Endothelial cell of umbilical vein (primary cell): ENCODE results near the gene NFYA. TPM values are rescaled to one million over a fixed set of nuclear protein-coding genes. Genes with fewer than 3 reads are reported as not detected.

ENCODE experiments used
- BruUV-seq: library from RNA; stranded (reverse); fragments of 400-500 nt; replicated peaks from 2 replicates; lab custom pipeline; 2021; lab: Mats Ljungman, UMichigan
- CTCF ChIA-PET: fragments of 300-600, 350-600 bp; sonication (Branson Sonifier 250); formaldehyde crosslinking; loops from one replicate; lab custom pipeline; 2021; ENCODE audit warnings: antibody characterized with exemption, inconsistent platforms; lab: Charles Lee
- POLR2A ChIA-PET: fragments of 300-600, 350-600 bp; sonication (Branson Sonifier 250); formaldehyde crosslinking; loops from one replicate; lab custom pipeline; 2021; ENCODE audit warnings: antibody characterized with exemption, inconsistent platforms; lab: Charles Lee
- DNase-seq: peaks from one replicate; pipeline ENCODE4 v3.0.0-alpha.2; 2011; ENCODE audit warnings: low read depth, low spot score
- FAIRE-seq: peaks from 2 replicates; lab custom pipeline; 2011; peaks lifted over from hg19 to GRCh38; lab: Jason Lieb, UNC
- H2AFZ ChIP-seq: 2 replicates; pipeline ENCODE4 v1.6.0; 2012; ENCODE audit warnings: low read depth, low read length, control low read depth, inconsistent platforms
- H3K27ac ChIP-seq: 2 replicates; pipeline ENCODE4 v1.5.1; 2011; ENCODE audit warnings: low read depth, mild to moderate bottlenecking, control low read depth, low read length, moderate library complexity; ENCODE audit not compliant: insufficient read depth
- H3K27me3 ChIP-seq, 2 experiments: 2 replicates each; pipeline versions ENCODE4 v1.6.0 to v1.6.1; 2011; ENCODE audit warnings: low read length in 2 of 2, mixed read lengths in 1 of 2; ENCODE audit not compliant: control insufficient read depth in 2 of 2, insufficient read depth in 2 of 2
- H3K36me3 ChIP-seq, 2 experiments: 2 replicates in 1 of 2; 3 replicates in 1 of 2; pipeline ENCODE4 v1.5.1; 2011; ENCODE audit warnings: low read length in 2 of 2, mild to moderate bottlenecking in 1 of 2, moderate library complexity in 1 of 2; ENCODE audit not compliant: control insufficient read depth in 2 of 2, insufficient read depth in 2 of 2; ENCODE audit errors: extremely low read depth in 1 of 2
- H3K4me1 ChIP-seq: 3 replicates; pipeline ENCODE4 v1.5.1; 2011; ENCODE audit warnings: mild to moderate bottlenecking, low read length; ENCODE audit not compliant: control insufficient read depth, insufficient read depth; ENCODE audit errors: extremely low read depth
- H3K4me2 ChIP-seq: 2 replicates; pipeline ENCODE4 v1.6.1; 2011; ENCODE audit warnings: low read length, control low read depth, mixed read lengths; ENCODE audit not compliant: insufficient read depth
- H3K4me3 ChIP-seq, 3 experiments: fragments of 200-600 bp in 1 of 3; sonication (generic), shearing (Covaris generic) in 1 of 3; replicated peaks in 1 of 3; 2 replicates each; pipeline ENCODE4 v1.5.1; 2011 to 2016; ENCODE audit warnings: control low read depth in 3 of 3, low read length in 3 of 3, mild to moderate bottlenecking in 2 of 3, inconsistent platforms in 1 of 3, low read depth in 1 of 3, moderate library complexity in 1 of 3; ENCODE audit not compliant: insufficient read depth in 1 of 3
- H3K79me2 ChIP-seq: 2 replicates; pipeline ENCODE4 v1.6.0; 2012; ENCODE audit warnings: low read length, inconsistent platforms; ENCODE audit not compliant: control insufficient read depth, insufficient read depth
- H3K9ac ChIP-seq: replicated peaks from 2 replicates; pipeline ENCODE3; 2011; ENCODE audit warnings: low read length, control low read depth; ENCODE audit not compliant: insufficient read depth; ENCODE audit errors: extremely low read depth
- H3K9me1 ChIP-seq: replicated peaks from 3 replicates; pipeline ENCODE4 v1.6.0; 2011; ENCODE audit warnings: mild to moderate bottlenecking, low read length; ENCODE audit not compliant: control insufficient read depth, insufficient read depth; ENCODE audit errors: extremely low read depth
- H3K9me3 ChIP-seq: replicated peaks from 2 replicates; pipeline ENCODE4 v1.5.1; 2012; ENCODE audit warnings: low read length, inconsistent platforms; ENCODE audit not compliant: control insufficient read depth, insufficient read depth
- H4K20me1 ChIP-seq: replicated peaks from 2 replicates; pipeline ENCODE3; 2011; ENCODE audit warnings: mild to moderate bottlenecking, low read length; ENCODE audit not compliant: control insufficient read depth, insufficient read depth; ENCODE audit errors: extremely low read depth
- CTCF ChIP-seq, 2 donors: IDR thresholded peaks; 1 replicate in 1 of 2; 2 replicates in 1 of 2; pipeline ENCODE4 v1.5.1; 2011; ENCODE audit warnings: low read length in 2 of 2, mild to moderate bottlenecking in 2 of 2, moderate library complexity in 2 of 2, control low read depth in 1 of 2, inconsistent platforms in 1 of 2, low read depth in 1 of 2; ENCODE audit not compliant: insufficient read depth in 1 of 2; ENCODE audit errors: extremely low read depth in 1 of 2
- EZH2 ChIP-seq: IDR thresholded peaks from 2 replicates; pipeline ENCODE4 v1.6.1; 2012; ENCODE audit warnings: borderline replicate concordance, low read depth, mild to moderate bottlenecking, moderate library complexity, low read length, inconsistent platforms; ENCODE audit not compliant: severe bottlenecking
- FOS ChIP-seq: IDR thresholded peaks from 2 replicates; pipeline ENCODE4 v1.6.1; 2011; ENCODE audit warnings: mild to moderate bottlenecking, low read length, moderate library complexity, borderline replicate concordance; ENCODE audit not compliant: insufficient read depth
- GATA2 ChIP-seq: IDR thresholded peaks from 2 replicates; pipeline ENCODE4 v1.7.0; 2011; ENCODE audit warnings: low read depth, mild to moderate bottlenecking, moderate library complexity, mixed read lengths, low read length; ENCODE audit not compliant: insufficient read length, insufficient read depth
- JUN ChIP-seq: IDR thresholded peaks from 2 replicates; pipeline ENCODE4 v1.6.1; 2011; ENCODE audit warnings: borderline replicate concordance, low read depth; ENCODE audit not compliant: insufficient read length, insufficient read depth
- MYC ChIP-seq: IDR thresholded peaks from one replicate; pipeline ENCODE4 v1.6.1; 2011; ENCODE audit warnings: mild to moderate bottlenecking, low read depth, low read length
- POLR2A ChIP-seq: IDR thresholded peaks from 2 replicates; pipeline ENCODE4 v1.6.1; 2012; ENCODE audit warnings: low read depth, mild to moderate bottlenecking, control low read depth, low read length
- POLR2AphosphoS5 ChIP-seq: IDR thresholded peaks from 2 replicates; pipeline ENCODE4 v1.6.1; 2012; ENCODE audit warnings: low read depth, mild to moderate bottlenecking, control low read depth, low read length, moderate library complexity; ENCODE audit not compliant: insufficient read depth
- dilution Hi-C: fragments of 300-500 bp; cut with MboI; formaldehyde crosslinking; loops from one replicate; pipeline ENCODE4 v1.15.0; 2019; ENCODE audit warnings: low sequenced_read_pairs; ENCODE audit not compliant: extremely low pct_ligation_motif_present
- intact Hi-C: fragments of 100-400 bp; cut with micrococcal nuclease; formaldehyde crosslinking; loops from one replicate; pipeline ENCODE4 v1.10.0; 2022
- polyA plus RNA-seq, 4 experiments: library from polyadenylated mRNA; depleted of rRNA in 3 of 4; stranded (reverse) in 3 of 4; unstranded in 1 of 4; fragments of >200 nt; gene quantifications; 2 replicates each; pipeline versions ENCODE4 v1.2.1 to v1.2.3, GENCODE V29; 2011 to 2012; ENCODE audit warnings: missing spikeins in 1 of 4
- total RNA-seq: library from RNA; stranded (reverse); gene quantifications from 2 replicates; pipeline ENCODE4 v1.2.3, GENCODE V29; 2021
- TF ChIP-seq, protein P1 (sequence below): IDR thresholded peaks from 2 replicates; pipeline ENCODE4 v1.6.1; 2011; ENCODE audit not compliant: insufficient read depth, insufficient read length

Gene NFYA
- total and polyA plus RNA-seq, 2 donors (not counting 3 experiments of a cell fraction or from before 2014, with no cell fraction given): 13.1 to 29.0 TPM

DNA sequence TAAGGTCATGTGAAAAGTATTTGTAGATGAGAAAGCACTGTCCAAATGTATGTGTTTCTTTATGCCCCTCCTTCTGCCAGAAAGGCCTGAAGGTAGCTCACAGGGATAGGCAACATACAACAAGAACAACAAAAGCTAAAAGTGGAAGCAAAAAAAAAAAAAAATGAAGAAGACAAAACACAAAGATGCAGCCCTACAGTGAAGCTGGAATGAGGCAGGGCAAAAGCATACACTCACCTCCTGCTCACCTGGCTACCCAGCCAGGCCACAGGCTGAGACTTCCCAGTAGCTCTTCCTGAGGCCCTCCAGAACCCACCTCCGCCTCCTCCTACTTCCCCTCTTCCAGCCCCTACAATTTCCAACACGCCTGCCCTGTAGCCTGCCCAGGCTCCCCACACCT is 36.2 kb upstream of the NFYA start:
- Histone ChIP-seq H2AFZ (no peak overlapping the region), H3K27ac (no peak overlapping the region), H3K79me2 (no peaks in the 10 kb centered on the region), H3K4me3 (no peak overlapping the region), H3K4me2 (no peak overlapping the region), H3K9me3 (no peaks in the 10 kb centered on the region), H3K4me1 (no peaks in the 10 kb centered on the region), H3K36me3 (no peaks in the 10 kb centered on the region), H4K20me1 (no peaks in the 10 kb centered on the region), H3K9ac (no peak overlapping the region), H3K9me1 (no peaks in the 10 kb centered on the region), H3K27me3 (peaks cover 0 to 2% of the 10 kb centered on the region in 2 experiments)
- FAIRE-seq (no peak), DNase-seq (no peak)
- dilution Hi-C loops: no loop called here
- CTCF ChIA-PET: interaction anchor here (1.1 to 2.7 kb wide), 5 partner anchors 9 to 146 kb away, joined by 3 to 21 read pairs (median 4); no protein-coding TSS in a partner anchor
- intact Hi-C loops: no loop called here
- POLR2A ChIA-PET: no interaction called here
- no peak for TF ChIP-seq POLR2AphosphoS5
- TF ChIP-seq MYC: no peak
- TF ChIP-seq, protein P1, sequence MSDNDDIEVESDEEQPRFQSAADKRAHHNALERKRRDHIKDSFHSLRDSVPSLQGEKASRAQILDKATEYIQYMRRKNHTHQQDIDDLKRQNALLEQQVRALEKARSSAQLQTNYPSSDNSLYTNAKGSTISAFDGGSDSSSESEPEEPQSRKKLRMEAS: no peak
- TF ChIP-seq POLR2A: no peak
- TF ChIP-seq EZH2: no peak
- no peak for TF ChIP-seq FOS
- no peak for TF ChIP-seq CTCF (IDR thresholded peaks at IDR 0.05; ENCODE audit: extremely low read depth in 1 of 2, insufficient read depth in 1 of 2, low read depth in 1 of 2, low read length in 2 of 2)
- no peak for TF ChIP-seq GATA2
- TF ChIP-seq JUN: no peak
- no TSS peak for BruUV-seq
